ENCODE results near the gene ZNF710. TPM values are rescaled to one million over a fixed set of nuclear protein-coding genes. Genes with fewer than 3 reads are reported as not detected.
"Not testable (repeated sequence)": the region's sequence is repeated elsewhere in the genome, so short reads cannot be mapped to it uniquely, and the experiment has no call there.

Gene ZNF710
- total RNA-seq, 4 donors from 2014 or later: 7.3 to 13.2 (median 11.4) TPM

- Histone ChIP-seq H3K9me3 (no peaks in the 10 kb centered on the region), H3K4me1 (peaks cover 0 to 52% (median 10%) of the 10 kb centered on the region in 3 donors), H3K27me3 (no peaks in the 10 kb centered on the region), H3K4me3 (no peak overlapping the region), H3K27ac (peak overlapping the region; percentile 58 to 100 (median 96)), H3K36me3 (no peaks in the 10 kb centered on the region)
- TF ChIP-seq CTCF (IDR thresholded peaks at IDR 0.05) (no peak), POLR2AphosphoS5 (IDR thresholded peaks at IDR 0.05) (no peak), POLR2A (IDR thresholded peaks at IDR 0.05) (no peak), EP300 (IDR thresholded peaks at IDR 0.05) (no peak)
- ATAC-seq: peak; percentile 46
- 52% methylated on average over 7 of the region's 7 CpGs; no CpG with 5 or more reads in 1 of the 2 donors for WGBS, 2 donors (ENCODE audit: low coverage in 1 of 2)
These were observed 105.5 kb downstream of the ZNF710 start for GRCh38 chr15:90106522-90107117.

- Histone ChIP-seq H3K27ac (peak overlapping the region in 2 of 4 donors; percentile 96 to 100), H3K4me1 (peaks cover 0 to 44% (median 8%) of the 10 kb centered on the region in 3 donors)
- not testable (repeated sequence) for ATAC-seq, H3K4me3 ChIP-seq, H3K36me3 ChIP-seq, H3K27me3 ChIP-seq, H3K9me3 ChIP-seq
- WGBS, 2 donors (ENCODE audit: low coverage in 1 of 2): 80 to 100% methylated on average over 4 to 5 of the region's 5 CpGs
These were observed 106.9 kb downstream of the ZNF710 start for GRCh38 chr15:90108038-90108437.

- Histone ChIP-seq H3K4me1 (peaks cover 0 to 32% (median 3%) of the 10 kb centered on the region in 3 donors), H3K27ac (peak overlapping the region in 1 of 4 donors; percentile 23)
- not testable (repeated sequence) for H3K9me3 ChIP-seq, H3K27me3 ChIP-seq, ATAC-seq, H3K36me3 ChIP-seq, H3K4me3 ChIP-seq
- 49 to 79% methylated on average over 3 of the region's 3 CpGs for WGBS, 2 donors (ENCODE audit: low coverage in 1 of 2)
These were observed 108.1 kb downstream of the ZNF710 start for GRCh38 chr15:90109163-90109751.

DNA sequence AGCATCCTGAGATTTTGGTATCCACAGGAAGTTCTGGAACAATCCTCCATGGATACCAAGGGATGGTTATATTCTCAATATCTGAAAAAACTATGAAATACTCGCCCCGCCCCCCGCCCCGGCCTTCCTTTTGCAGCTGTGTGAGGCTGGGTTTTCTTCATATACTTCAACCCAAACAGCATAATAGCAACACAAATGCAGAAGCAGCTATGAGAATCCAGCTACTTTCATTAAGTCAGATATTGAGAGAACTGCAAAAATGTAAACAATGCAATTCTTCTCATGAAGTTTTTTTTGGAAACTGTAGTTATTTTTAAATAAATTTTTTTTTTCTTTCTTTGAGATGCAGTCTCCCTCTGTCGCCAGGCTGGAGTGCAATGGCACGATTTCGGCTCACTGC lies 112.0 kb downstream of the ZNF710 start:
- Histone ChIP-seq H3K36me3 (no peaks in the 10 kb centered on the region), H3K4me1 (no peaks in the 10 kb centered on the region), H3K27me3 (no peaks in the 10 kb centered on the region), H3K9me3 (peaks cover 0 to 13% (median 0%) of the 10 kb centered on the region in 3 donors), H3K4me3 (no peak overlapping the region), H3K27ac (peak overlapping the region in 3 of 4 donors; percentile 5 to 44 (median 20))
- ATAC-seq: no peak
- WGBS, 2 donors (ENCODE audit: low coverage in 1 of 2): 46 to 60% methylated on average over 6 to 7 of the region's 7 CpGs
- TF ChIP-seq CTCF (IDR thresholded peaks at IDR 0.05) (no peak), POLR2AphosphoS5 (IDR thresholded peaks at IDR 0.05) (no peak), EP300 (IDR thresholded peaks at IDR 0.05) (no peak), POLR2A (IDR thresholded peaks at IDR 0.05) (no peak)

GRCh38 chr15:90114451-90114901 lies 113.4 kb downstream of the ZNF710 start:
- Histone ChIP-seq H3K4me3 (no peak overlapping the region), H3K36me3 (no peaks in the 10 kb centered on the region), H3K27me3 (no peaks in the 10 kb centered on the region), H3K4me1 (no peaks in the 10 kb centered on the region), H3K27ac (no peak overlapping the region), H3K9me3 (peaks cover 0 to 13% (median 0%) of the 10 kb centered on the region in 3 donors)
- 37 to 75% methylated on average over 2 of the region's 2 CpGs for WGBS, 2 donors (ENCODE audit: low coverage in 1 of 2)
- no peak for TF ChIP-seq EP300 (IDR thresholded peaks at IDR 0.05)
- no peak for TF ChIP-seq POLR2AphosphoS5 (IDR thresholded peaks at IDR 0.05)
- no peak for TF ChIP-seq CTCF (IDR thresholded peaks at IDR 0.05)
- no peak for TF ChIP-seq POLR2A (IDR thresholded peaks at IDR 0.05)
- ATAC-seq: no peak

DNA sequence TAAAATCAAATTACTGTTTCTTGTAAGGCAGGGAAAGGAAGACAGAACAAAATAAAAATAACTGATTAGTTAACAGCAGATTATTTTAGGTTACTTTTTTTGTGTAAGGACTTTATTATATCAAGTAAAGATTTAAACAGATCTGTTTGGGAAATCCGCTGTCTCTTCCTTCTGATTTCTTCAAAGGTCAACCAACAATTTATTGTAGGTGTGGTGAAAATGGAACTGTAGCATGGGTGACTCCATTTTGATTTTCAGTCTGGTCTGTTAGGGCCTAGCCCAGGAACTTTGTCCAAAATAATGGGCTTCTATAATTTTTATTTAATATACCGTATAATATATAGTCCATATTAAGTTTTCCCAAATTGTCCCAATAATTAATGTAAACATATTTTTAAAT lies 114.7 kb downstream of the ZNF710 start:
- no peak overlapping the region for H3K4me3 ChIP-seq
- TF ChIP-seq EP300 (IDR thresholded peaks at IDR 0.05) (no peak), POLR2AphosphoS5 (IDR thresholded peaks at IDR 0.05) (no peak), CTCF (IDR thresholded peaks at IDR 0.05) (no peak), POLR2A (IDR thresholded peaks at IDR 0.05) (no peak)
- no peak for ATAC-seq
- peaks cover 0 to 13% (median 0%) of the 10 kb centered on the region in 3 donors for H3K9me3 ChIP-seq
- H3K4me1 ChIP-seq: no peaks in the 10 kb centered on the region
- no peaks in the 10 kb centered on the region for H3K36me3 ChIP-seq
- no peaks in the 10 kb centered on the region for H3K27me3 ChIP-seq
- no peak overlapping the region for H3K27ac ChIP-seq
- WGBS, 2 donors (ENCODE audit: low coverage in 1 of 2): 82 to 100% methylated on average over 2 of the region's 2 CpGs
